ELF-1 (cell line): ENCODE measurements around the gene SAPCD2.

Experiments
- DNase-seq: peaks from one replicate; pipeline ENCODE4 v3.0.0-alpha.2; 2016; ENCODE audit warnings: low read depth, low spot score

The SAPCD2 gene

GRCh38 chr9:137107982-137108381, 37.6 kb upstream of the SAPCD2 start:
- no peak for DNase-seq

GRCh38 chr9:137107312-137107921, 37.1 kb upstream of the SAPCD2 start:
- no peak for DNase-seq

GRCh38 chr9:137106662-137107250, 36.4 kb upstream of the SAPCD2 start:
- DNase-seq = no peak

GRCh38 chr9:137105814-137106661, 35.7 kb upstream of the SAPCD2 start:
- DNase-seq = no peak

GRCh38 chr9:137103206-137103999, 33.0 kb upstream of the SAPCD2 start:
- DNase-seq = no peak

- DNase-seq = no peak
These were observed 28.9 kb upstream of the SAPCD2 start for GRCh38 chr9:137099231-137099630.

- DNase-seq = no peak
These were observed 27.6 kb upstream of the SAPCD2 start for GRCh38 chr9:137097761-137098462.

- no peak for DNase-seq
These were observed 26.6 kb upstream of the SAPCD2 start for GRCh38 chr9:137096785-137097546.

GRCh38 chr9:137095664-137096517, 25.5 kb upstream of the SAPCD2 start:
- DNase-seq = no peak

GRCh38 chr9:137089232-137089947, 19.0 kb upstream of the SAPCD2 start:
- DNase-seq = no peak

- DNase-seq = no peak
These were observed 17.8 kb upstream of the SAPCD2 start for GRCh38 chr9:137088121-137088520.

GRCh38 chr9:137087409-137087925, 17.1 kb upstream of the SAPCD2 start:
- DNase-seq = no peak

- peak; percentile 100 for DNase-seq
These were observed 16.4 kb upstream of the SAPCD2 start, which contains the start of gene MAN1B1 for GRCh38 chr9:137086531-137087408. TSS of gene MAN1B1 (plus strand) at chr9:137086985. CDS start at chr9:137087000, 15 bp downstream.

- DNase-seq = peak; percentile 63
These were observed 15.7 kb upstream of the SAPCD2 start for GRCh38 chr9:137085920-137086530.

- DNase-seq = no peak
These were observed 14.2 kb upstream of the SAPCD2 start for GRCh38 chr9:137084526-137084925.

GRCh38 chr9:137083394-137084004, 13.1 kb upstream of the SAPCD2 start:
- DNase-seq = peak; percentile 76

- DNase-seq = no peak
These were observed 12.6 kb upstream of the SAPCD2 start for GRCh38 chr9:137082925-137083290.
